Measurements from ENCODE around the gene CCDC92B. TPM values are rescaled to one million over a fixed set of nuclear protein-coding genes. Genes with fewer than 3 reads are reported as not detected.

The CCDC92B gene
- total and polyA plus RNA-seq, 2 of the 13 experiments (the other 11 are each of a cell fraction or from before 2014, with no cell fraction given), result not detected

GRCh38 chr17:2710071-2710802 lies 39.2 kb downstream of the CCDC92B start (continued):
- TF ChIP-seq ZNF790 (CRISPR knock-in tag; IDR thresholded peaks at IDR 0.05; ENCODE audit: borderline replicate concordance) (no peak), EEA1 (CRISPR knock-in tag; IDR thresholded peaks at IDR 0.05; ENCODE audit: borderline replicate concordance) (peak; percentile 53; the same call in 1 of the 2 replicates), BRCA1 (CRISPR knock-in tag; IDR thresholded peaks at IDR 0.05) (no peak), MXI1 (IDR thresholded peaks at IDR 0.05; ENCODE audit: borderline replicate concordance, low read depth, low read length) (no peak), ZSCAN21 (CRISPR knock-in tag; IDR thresholded peaks at IDR 0.05; ENCODE audit: borderline replicate concordance) (0 out of 2 replicates have a peak, but pooled peaks have one; percentile 13), RCOR2 (CRISPR knock-in tag; IDR thresholded peaks at IDR 0.05) (0 out of 2 replicates have a peak, but pooled peaks have one; percentile 12), SP4 (CRISPR knock-in tag; IDR thresholded peaks at IDR 0.05) (peak; percentile 41; the same call in 1 of the 2 replicates), SP5 (CRISPR knock-in tag; IDR thresholded peaks at IDR 0.05; ENCODE audit: borderline replicate concordance, low read depth) (0 out of 2 replicates have a peak, but pooled peaks have one; percentile 9), ZNF788 (CRISPR knock-in tag; IDR thresholded peaks at IDR 0.05; ENCODE audit: borderline replicate concordance) (peak; percentile 53; the same call in 1 of the 2 replicates), TRIM22 (IDR thresholded peaks at IDR 0.05) (no peak), ZNF607 (CRISPR knock-in tag; IDR thresholded peaks at IDR 0.05; ENCODE audit: borderline replicate concordance) (no peak; the same call in 1 of the 2 replicates), ZNF296 (CRISPR knock-in tag; conservative IDR thresholded peaks at IDR 0.05) (no peak), ZNF564 (CRISPR knock-in tag; IDR thresholded peaks at IDR 0.05) (no peak), TAF1 (CRISPR knock-in tag; IDR thresholded peaks at IDR 0.05) (no peak; the same call in 1 of the 2 replicates), ZNF30 (CRISPR knock-in tag; IDR thresholded peaks at IDR 0.05) (no peak), ZMYM3 (CRISPR knock-in tag; IDR thresholded peaks at IDR 0.05) (peak; percentile 89), HMGA1 (CRISPR knock-in tag; conservative IDR thresholded peaks at IDR 0.05) (no peak), ZNF350 (CRISPR knock-in tag; IDR thresholded peaks at IDR 0.05; ENCODE audit: borderline replicate concordance, low read depth) (peak; percentile 10; the same call in 1 of the 2 replicates), ZNF609 (CRISPR knock-in tag; IDR thresholded peaks at IDR 0.05; ENCODE audit: borderline replicate concordance) (peak; percentile 30; the same call in 1 of the 2 replicates)
- TF ChIP-seq, protein P1, sequence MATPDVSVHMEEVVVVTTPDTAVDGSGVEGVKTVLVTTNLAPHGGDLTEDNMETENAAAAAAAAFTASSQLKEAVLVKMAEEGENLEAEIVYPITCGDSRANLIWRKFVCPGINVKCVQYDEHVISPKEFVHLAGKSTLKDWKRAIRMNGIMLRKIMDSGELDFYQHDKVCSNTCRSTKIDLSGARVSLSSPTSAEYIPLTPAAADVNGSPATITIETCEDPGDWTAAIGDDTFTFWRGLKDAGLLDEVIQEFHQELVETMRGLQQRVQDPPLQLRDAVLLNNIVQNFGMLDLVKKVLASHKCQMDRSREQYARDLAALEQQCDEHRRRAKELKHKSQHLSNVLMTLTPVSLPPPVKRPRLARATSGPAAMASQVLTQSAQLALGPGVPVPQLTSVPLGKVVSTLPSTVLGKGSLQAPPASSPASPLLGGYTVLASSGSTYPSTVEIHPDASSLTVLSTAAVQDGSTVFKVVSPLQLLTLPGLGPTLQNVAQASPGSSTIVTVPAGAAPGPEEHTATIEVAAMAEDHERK (CRISPR knock-in tag; IDR thresholded peaks at IDR 0.05; ENCODE audit: low read depth), result no peak
